GM12878 (cell line): ENCODE measurements around the gene GDI2. TPM values are rescaled to one million over a fixed set of nuclear protein-coding genes. Genes with fewer than 3 reads are reported as not detected.

Experiments used
- ATF7 ChIP-seq: fragments of 450-650 bp; IDR thresholded peaks from 2 replicates; pipeline ENCODE4 v1.6.1; 2016; ENCODE audit warnings: low read depth, mild to moderate bottlenecking
- BACH1 ChIP-seq: fragments of 450-650 bp; IDR thresholded peaks from 2 replicates; pipeline ENCODE4 v1.6.1; 2017; ENCODE audit warnings: mild to moderate bottlenecking, borderline replicate concordance
- E2F8 ChIP-seq: fragments of 450-650 bp; IDR thresholded peaks from 2 replicates; pipeline ENCODE4 v1.6.1; 2018; ENCODE audit warnings: mild to moderate bottlenecking, low read depth, moderate library complexity; ENCODE audit not compliant: partially characterized antibody
- IKZF2 ChIP-seq, 2 experiments: fragments of 450-650 bp; IDR thresholded peaks; 2 replicates each; pipeline ENCODE4 v1.6.1; 2017; ENCODE audit warnings: mild to moderate bottlenecking in 2 of 2, moderate library complexity in 2 of 2
- SP1 ChIP-seq: IDR thresholded peaks from one replicate; pipeline ENCODE4 v1.6.1; 2011; ENCODE audit warnings: low read depth, low read length
- polyA plus RNA-seq, 11 experiments: library from polyadenylated mRNA; depleted of rRNA in 4 of 11; unstranded in 6 of 11; stranded (reverse) in 5 of 11; fragments of >200 nt; fragmentation: Nextera tagmentation in 4 of 11; fragmentation: Illumina TruSeq in 1 of 11; extraction: Ambion mirVana in 4 of 11; extraction: Trizol in 1 of 11; gene quantifications; 1 replicate in 1 of 11; 2 replicates in 10 of 11; pipeline versions ENCODE4 v1.2.1 to v1.2.3, GENCODE V29; 2011 to 2016; ENCODE audit warnings: inconsistent platforms in 2 of 11, missing spikeins in 2 of 11, low read depth in 1 of 11
- total RNA-seq, 4 experiments: library from RNA; depleted of rRNA in 3 of 4; stranded (reverse); fragments of >200 nt in 3 of 4; fragmentation: Illumina TruSeq in 1 of 4; extraction: Trizol in 1 of 4; gene quantifications; 2 replicates each; pipeline versions ENCODE4 v1.2.1 to v1.2.3, GENCODE V29; 2013 to 2021
- TF ChIP-seq, protein P1 (sequence below), 3 experiments: IDR thresholded peaks in 2 of 3; conservative IDR thresholded peaks in 1 of 3; 2 replicates each; pipeline ENCODE4 v1.5.1; 2011; ENCODE audit warnings: low read depth in 3 of 3, low read length in 3 of 3, mild to moderate bottlenecking in 3 of 3, control low read depth in 2 of 3, moderate library complexity in 2 of 3, inconsistent platforms in 1 of 3, mixed read lengths in 1 of 3; ENCODE audit not compliant: control insufficient read depth in 2 of 3, insufficient read depth in 1 of 3; ENCODE audit errors: extremely low read depth in 1 of 3

GDI2 gene
- total and polyA plus RNA-seq, 10 of the 15 experiments (the other 5 are each of a cell fraction or from before 2014, with no cell fraction given): 261 to 395 (median 276) TPM

GRCh38 chr10:5813091-5813340 lies 218 bp downstream of the GDI2 start (continued):
- no peak for TF ChIP-seq E2F8
- 0 out of 4 replicates have a peak, but pooled peaks of 1 of the 2 experiments have one; percentile 73 for TF ChIP-seq IKZF2 (IDR thresholded peaks at IDR 0.05)
- peak; percentile 5; the same call in 1 of the 2 replicates for TF ChIP-seq BACH1
- TF ChIP-seq, protein P1, sequence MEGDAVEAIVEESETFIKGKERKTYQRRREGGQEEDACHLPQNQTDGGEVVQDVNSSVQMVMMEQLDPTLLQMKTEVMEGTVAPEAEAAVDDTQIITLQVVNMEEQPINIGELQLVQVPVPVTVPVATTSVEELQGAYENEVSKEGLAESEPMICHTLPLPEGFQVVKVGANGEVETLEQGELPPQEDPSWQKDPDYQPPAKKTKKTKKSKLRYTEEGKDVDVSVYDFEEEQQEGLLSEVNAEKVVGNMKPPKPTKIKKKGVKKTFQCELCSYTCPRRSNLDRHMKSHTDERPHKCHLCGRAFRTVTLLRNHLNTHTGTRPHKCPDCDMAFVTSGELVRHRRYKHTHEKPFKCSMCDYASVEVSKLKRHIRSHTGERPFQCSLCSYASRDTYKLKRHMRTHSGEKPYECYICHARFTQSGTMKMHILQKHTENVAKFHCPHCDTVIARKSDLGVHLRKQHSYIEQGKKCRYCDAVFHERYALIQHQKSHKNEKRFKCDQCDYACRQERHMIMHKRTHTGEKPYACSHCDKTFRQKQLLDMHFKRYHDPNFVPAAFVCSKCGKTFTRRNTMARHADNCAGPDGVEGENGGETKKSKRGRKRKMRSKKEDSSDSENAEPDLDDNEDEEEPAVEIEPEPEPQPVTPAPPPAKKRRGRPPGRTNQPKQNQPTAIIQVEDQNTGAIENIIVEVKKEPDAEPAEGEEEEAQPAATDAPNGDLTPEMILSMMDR (IDR thresholded peaks at IDR 0.05 in 2 of 3, conservative IDR thresholded peaks at IDR 0.05 in 1 of 3; ENCODE audit: control insufficient read depth in 2 of 3, extremely low read depth in 1 of 3, insufficient read depth in 1 of 3, low read depth in 3 of 3, low read length in 3 of 3): 0 out of 6 replicates have a peak, but pooled peaks of 1 of the 3 experiments have one; percentile 8
- 0 out of 2 replicates have a peak, but pooled peaks have one; percentile 10 for TF ChIP-seq ATF7
- TF ChIP-seq SP1: no peak
